GM23338 (cell line): ENCODE measurements around the gene ZPBP.

Experiments
- CREB1 ChIP-seq: fragments of 250-450 bp; sonication (Bioruptor Pico); IDR thresholded peaks from 2 replicates; pipeline ENCODE4 v1.5.0; 2020; ENCODE audit warnings: low read depth, mild to moderate bottlenecking, moderate library complexity
- EZH2 ChIP-seq: fragments of 200-600 bp; sonication (generic); IDR thresholded peaks from one replicate; pipeline ENCODE4 v1.8.0; 2017; ENCODE audit warnings: antibody characterized with exemption, mild to moderate bottlenecking, low read depth; ENCODE audit not compliant: unreplicated experiment
- EZH2phosphoT487 ChIP-seq: fragments of 200-600 bp; sonication (generic); IDR thresholded peaks from one replicate; pipeline ENCODE4 v1.8.1; 2018; ENCODE audit warnings: antibody characterized with exemption; ENCODE audit not compliant: unreplicated experiment
- JUNB ChIP-seq: IDR thresholded peaks from one replicate; pipeline ENCODE4 v1.6.1; 2016; ENCODE audit warnings: antibody characterized with exemption; ENCODE audit not compliant: unreplicated experiment
- POLR2AphosphoS5 ChIP-seq: IDR thresholded peaks from 2 replicates; pipeline ENCODE4 v1.6.1; 2016; ENCODE audit warnings: antibody characterized with exemption, low read depth
- TF ChIP-seq, protein P1 (sequence below), 2 experiments: fragments of 200-600 bp in 1 of 2; sonication (generic) in 1 of 2; conservative IDR thresholded peaks; 2 replicates each; pipeline versions ENCODE4 v1.5.1 to v1.6.1; 2016 to 2017; ENCODE audit warnings: antibody characterized with exemption in 2 of 2, low read depth in 2 of 2, mild to moderate bottlenecking in 2 of 2, moderate library complexity in 1 of 2
- TF ChIP-seq, protein P2 (sequence below): IDR thresholded peaks from one replicate; pipeline ENCODE4 v1.6.1; 2018; ENCODE audit warnings: antibody characterized with exemption; ENCODE audit not compliant: unreplicated experiment

DNA sequence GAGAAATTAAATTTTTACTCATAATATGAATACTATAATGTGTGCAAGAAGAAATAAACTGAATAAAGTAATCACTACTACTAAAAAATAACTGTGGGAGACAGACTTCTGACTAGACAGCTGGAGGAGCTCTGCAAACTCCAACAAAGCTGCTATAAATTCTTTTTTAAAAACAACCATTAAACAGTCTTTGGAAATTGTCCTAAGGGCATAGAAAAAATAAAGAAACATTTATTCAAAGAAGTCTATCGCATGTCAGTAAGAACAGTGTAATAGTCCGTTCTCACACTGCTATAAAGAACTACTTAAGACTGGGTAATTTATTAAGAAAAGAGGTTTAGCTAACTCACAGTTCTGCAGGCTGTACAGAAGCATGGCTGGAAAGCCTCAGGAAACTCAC lies 56.0 kb downstream of the ZPBP start:
- TF ChIP-seq, protein P1, sequence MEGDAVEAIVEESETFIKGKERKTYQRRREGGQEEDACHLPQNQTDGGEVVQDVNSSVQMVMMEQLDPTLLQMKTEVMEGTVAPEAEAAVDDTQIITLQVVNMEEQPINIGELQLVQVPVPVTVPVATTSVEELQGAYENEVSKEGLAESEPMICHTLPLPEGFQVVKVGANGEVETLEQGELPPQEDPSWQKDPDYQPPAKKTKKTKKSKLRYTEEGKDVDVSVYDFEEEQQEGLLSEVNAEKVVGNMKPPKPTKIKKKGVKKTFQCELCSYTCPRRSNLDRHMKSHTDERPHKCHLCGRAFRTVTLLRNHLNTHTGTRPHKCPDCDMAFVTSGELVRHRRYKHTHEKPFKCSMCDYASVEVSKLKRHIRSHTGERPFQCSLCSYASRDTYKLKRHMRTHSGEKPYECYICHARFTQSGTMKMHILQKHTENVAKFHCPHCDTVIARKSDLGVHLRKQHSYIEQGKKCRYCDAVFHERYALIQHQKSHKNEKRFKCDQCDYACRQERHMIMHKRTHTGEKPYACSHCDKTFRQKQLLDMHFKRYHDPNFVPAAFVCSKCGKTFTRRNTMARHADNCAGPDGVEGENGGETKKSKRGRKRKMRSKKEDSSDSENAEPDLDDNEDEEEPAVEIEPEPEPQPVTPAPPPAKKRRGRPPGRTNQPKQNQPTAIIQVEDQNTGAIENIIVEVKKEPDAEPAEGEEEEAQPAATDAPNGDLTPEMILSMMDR (conservative IDR thresholded peaks at IDR 0.05; ENCODE audit: low read depth in 2 of 2): no peak
- TF ChIP-seq EZH2phosphoT487 (no peak), POLR2AphosphoS5 (no peak), CREB1 (CRISPR knock-in tag) (no peak), EZH2 (no peak), JUNB (no peak)
- TF ChIP-seq, protein P2, sequence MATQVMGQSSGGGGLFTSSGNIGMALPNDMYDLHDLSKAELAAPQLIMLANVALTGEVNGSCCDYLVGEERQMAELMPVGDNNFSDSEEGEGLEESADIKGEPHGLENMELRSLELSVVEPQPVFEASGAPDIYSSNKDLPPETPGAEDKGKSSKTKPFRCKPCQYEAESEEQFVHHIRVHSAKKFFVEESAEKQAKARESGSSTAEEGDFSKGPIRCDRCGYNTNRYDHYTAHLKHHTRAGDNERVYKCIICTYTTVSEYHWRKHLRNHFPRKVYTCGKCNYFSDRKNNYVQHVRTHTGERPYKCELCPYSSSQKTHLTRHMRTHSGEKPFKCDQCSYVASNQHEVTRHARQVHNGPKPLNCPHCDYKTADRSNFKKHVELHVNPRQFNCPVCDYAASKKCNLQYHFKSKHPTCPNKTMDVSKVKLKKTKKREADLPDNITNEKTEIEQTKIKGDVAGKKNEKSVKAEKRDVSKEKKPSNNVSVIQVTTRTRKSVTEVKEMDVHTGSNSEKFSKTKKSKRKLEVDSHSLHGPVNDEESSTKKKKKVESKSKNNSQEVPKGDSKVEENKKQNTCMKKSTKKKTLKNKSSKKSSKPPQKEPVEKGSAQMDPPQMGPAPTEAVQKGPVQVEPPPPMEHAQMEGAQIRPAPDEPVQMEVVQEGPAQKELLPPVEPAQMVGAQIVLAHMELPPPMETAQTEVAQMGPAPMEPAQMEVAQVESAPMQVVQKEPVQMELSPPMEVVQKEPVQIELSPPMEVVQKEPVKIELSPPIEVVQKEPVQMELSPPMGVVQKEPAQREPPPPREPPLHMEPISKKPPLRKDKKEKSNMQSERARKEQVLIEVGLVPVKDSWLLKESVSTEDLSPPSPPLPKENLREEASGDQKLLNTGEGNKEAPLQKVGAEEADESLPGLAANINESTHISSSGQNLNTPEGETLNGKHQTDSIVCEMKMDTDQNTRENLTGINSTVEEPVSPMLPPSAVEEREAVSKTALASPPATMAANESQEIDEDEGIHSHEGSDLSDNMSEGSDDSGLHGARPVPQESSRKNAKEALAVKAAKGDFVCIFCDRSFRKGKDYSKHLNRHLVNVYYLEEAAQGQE: no peak
